Endothelial cell (in vitro differentiated cells): ENCODE data around the gene TRIM65. TPM values are rescaled to one million over a fixed set of nuclear protein-coding genes. Genes with fewer than 3 reads are reported as not detected.
A peak's percentile ranks its signal among the peaks of the same experiment; 100 is the strongest.

ENCODE experiments used
- DNase-seq: peaks from one replicate; pipeline ENCODE4 v3.0.0; 2021; ENCODE audit warnings: low spot score
- H3K27ac Mint-ChIP-seq: one replicate; pipeline ENCODE4 v1.8.0; 2021; ENCODE audit warnings: mixed read lengths, inconsistent platforms; ENCODE audit not compliant: unreplicated experiment
- H3K27me3 Mint-ChIP-seq: one replicate; pipeline ENCODE4 v1.8.0; 2021; ENCODE audit warnings: mild to moderate bottlenecking, moderate library complexity, mixed read lengths, inconsistent platforms; ENCODE audit not compliant: unreplicated experiment
- H3K36me3 Mint-ChIP-seq: one replicate; pipeline ENCODE4 v1.8.0; 2021; ENCODE audit warnings: mild to moderate bottlenecking, low read depth, mixed read lengths, inconsistent platforms; ENCODE audit not compliant: unreplicated experiment
- H3K4me1 Mint-ChIP-seq: one replicate; pipeline ENCODE4 v1.8.0; 2021; ENCODE audit warnings: mild to moderate bottlenecking, mixed read lengths, inconsistent platforms; ENCODE audit not compliant: unreplicated experiment
- H3K4me3 Mint-ChIP-seq: one replicate; pipeline ENCODE4 v1.8.0; 2021; ENCODE audit warnings: mild to moderate bottlenecking, mixed read lengths, inconsistent platforms; ENCODE audit not compliant: unreplicated experiment
- H3K9me3 Mint-ChIP-seq: one replicate; pipeline ENCODE4 v1.8.0; 2021; ENCODE audit warnings: mixed read lengths, inconsistent platforms; ENCODE audit not compliant: unreplicated experiment
- long read RNA-seq: library from polyadenylated mRNA; unstranded; transcript quantifications from one replicate; pipeline ENCODE4 v2.0.0, GENCODE V29; 2020; ENCODE audit not compliant: unreplicated experiment
- total RNA-seq: library from RNA; stranded (reverse); fragmentation: NEBNext Ultra II Directional; extraction: Animal tissue kit (Norgen Biotek cat#: 25700); gene quantifications from one replicate; pipeline ENCODE4 v1.2.1, GENCODE V29; 2021; ENCODE audit not compliant: unreplicated experiment
- TF ChIP-seq, protein P1 (sequence below): fragments of 200-600 bp; sonication (generic); IDR thresholded peaks from one replicate; pipeline ENCODE4 v1.5.0; 2021; ENCODE audit warnings: antibody characterized with exemption; ENCODE audit not compliant: unreplicated experiment

TRIM65 gene, protein sequence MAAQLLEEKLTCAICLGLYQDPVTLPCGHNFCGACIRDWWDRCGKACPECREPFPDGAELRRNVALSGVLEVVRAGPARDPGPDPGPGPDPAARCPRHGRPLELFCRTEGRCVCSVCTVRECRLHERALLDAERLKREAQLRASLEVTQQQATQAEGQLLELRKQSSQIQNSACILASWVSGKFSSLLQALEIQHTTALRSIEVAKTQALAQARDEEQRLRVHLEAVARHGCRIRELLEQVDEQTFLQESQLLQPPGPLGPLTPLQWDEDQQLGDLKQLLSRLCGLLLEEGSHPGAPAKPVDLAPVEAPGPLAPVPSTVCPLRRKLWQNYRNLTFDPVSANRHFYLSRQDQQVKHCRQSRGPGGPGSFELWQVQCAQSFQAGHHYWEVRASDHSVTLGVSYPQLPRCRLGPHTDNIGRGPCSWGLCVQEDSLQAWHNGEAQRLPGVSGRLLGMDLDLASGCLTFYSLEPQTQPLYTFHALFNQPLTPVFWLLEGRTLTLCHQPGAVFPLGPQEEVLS
- total RNA-seq = 14.1 TPM
- long read RNA-seq, partial matches to known transcripts = 0 of 6 reads
- long read RNA-seq, other reads (novel, unspliced or antisense) = 1 of 6 reads

DNA sequence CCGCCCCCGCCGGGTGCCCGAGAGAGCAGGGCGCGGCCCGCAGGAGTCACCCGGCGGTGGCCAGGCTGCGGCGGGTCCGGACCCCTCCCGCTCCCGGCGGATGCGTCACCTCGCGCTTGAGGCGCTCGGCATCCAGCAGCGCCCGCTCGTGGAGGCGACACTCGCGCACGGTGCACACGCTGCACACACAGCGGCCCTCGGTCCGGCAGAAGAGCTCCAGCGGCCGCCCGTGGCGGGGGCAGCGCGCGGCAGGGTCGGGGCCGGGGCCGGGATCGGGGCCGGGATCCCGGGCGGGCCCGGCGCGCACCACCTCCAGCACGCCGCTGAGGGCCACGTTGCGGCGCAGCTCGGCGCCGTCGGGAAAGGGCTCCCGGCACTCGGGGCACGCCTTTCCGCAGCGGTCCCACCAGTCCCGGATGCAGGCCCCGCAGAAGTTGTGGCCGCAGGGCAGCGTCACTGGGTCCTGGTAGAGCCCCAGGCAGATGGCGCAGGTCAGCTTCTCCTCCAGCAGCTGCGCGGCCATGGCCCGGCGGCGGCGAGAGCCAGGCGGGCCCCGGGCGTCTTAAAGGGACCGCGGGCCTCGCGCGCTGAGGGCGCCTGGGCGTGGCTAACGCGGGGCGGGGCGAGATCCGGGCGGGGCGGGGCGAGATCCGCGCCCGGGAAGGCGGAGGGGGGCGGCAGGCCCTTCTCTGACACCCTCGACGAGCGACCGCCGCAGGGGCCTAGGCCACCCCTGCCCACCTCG is at the start of gene TRIM65:
TSS of gene TRIM65 (minus strand) at position 537 of the 745 bp plus-strand sequence. CDS start at position 523, 14 bp downstream.
- H3K27me3 Mint-ChIP-seq = peaks cover 17% of the 10 kb centered on the region
- H3K36me3 Mint-ChIP-seq = peaks cover 12% of the 10 kb centered on the region
- peak within 1 kb of the TSS; percentile 89 for H3K4me3 Mint-ChIP-seq
- DNase-seq = peak; percentile 65
- H3K27ac Mint-ChIP-seq = peak within 1 kb of the TSS; percentile 52
- H3K9me3 Mint-ChIP-seq = no peaks in the 10 kb centered on the region
- TF ChIP-seq, protein P1, sequence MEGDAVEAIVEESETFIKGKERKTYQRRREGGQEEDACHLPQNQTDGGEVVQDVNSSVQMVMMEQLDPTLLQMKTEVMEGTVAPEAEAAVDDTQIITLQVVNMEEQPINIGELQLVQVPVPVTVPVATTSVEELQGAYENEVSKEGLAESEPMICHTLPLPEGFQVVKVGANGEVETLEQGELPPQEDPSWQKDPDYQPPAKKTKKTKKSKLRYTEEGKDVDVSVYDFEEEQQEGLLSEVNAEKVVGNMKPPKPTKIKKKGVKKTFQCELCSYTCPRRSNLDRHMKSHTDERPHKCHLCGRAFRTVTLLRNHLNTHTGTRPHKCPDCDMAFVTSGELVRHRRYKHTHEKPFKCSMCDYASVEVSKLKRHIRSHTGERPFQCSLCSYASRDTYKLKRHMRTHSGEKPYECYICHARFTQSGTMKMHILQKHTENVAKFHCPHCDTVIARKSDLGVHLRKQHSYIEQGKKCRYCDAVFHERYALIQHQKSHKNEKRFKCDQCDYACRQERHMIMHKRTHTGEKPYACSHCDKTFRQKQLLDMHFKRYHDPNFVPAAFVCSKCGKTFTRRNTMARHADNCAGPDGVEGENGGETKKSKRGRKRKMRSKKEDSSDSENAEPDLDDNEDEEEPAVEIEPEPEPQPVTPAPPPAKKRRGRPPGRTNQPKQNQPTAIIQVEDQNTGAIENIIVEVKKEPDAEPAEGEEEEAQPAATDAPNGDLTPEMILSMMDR = no peak
- peaks cover 22% of the 10 kb centered on the region for H3K4me1 Mint-ChIP-seq

DNA sequence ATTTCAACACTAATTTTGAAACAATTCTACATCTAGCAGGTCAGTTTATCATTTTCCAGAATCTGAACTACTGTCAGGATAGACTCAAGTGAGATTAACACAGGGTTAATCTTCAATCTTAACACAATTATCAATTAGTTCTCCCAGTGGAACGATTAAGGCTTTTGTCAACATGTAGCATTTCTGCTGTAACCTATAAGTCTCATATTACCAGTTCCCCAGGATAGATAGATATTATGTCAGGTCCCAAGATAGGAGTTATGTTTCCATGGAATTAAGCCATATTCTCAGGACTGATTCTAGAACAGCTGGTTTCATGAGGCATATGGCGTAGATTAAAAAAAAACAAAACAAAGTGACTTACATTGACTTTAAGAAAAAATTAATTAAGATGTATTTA is 48.5 kb upstream of the TRIM65 start:
- H3K27me3 Mint-ChIP-seq = peaks cover 5% of the 10 kb centered on the region

DNA sequence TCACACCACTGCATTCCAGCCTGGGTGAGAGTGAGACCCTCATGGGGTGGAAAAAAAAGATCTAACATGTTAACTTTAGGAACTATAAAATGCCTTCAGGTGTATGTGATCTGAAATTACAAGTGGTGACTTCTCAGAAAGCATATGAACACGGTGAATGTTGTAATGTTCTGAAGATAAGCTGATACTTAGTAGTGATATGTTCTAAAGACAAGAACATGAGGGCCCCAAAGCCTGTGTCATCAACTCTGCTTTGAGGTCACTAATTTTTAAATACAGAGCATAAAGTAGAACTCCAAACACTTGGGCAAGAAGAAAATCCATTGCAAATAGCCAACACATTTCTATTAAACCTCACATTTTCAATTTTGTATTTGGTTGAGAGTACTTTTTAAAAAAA is 46.7 kb upstream of the TRIM65 start:
- TF ChIP-seq, protein P1 = no peak
- Mint-ChIP-seq H3K36me3 (peaks cover 14% of the 10 kb centered on the region), H3K4me3 (no peak overlapping the region), H3K4me1 (peaks cover 6% of the 10 kb centered on the region), H3K9me3 (no peaks in the 10 kb centered on the region), H3K27ac (no peak overlapping the region), H3K27me3 (peaks cover 5% of the 10 kb centered on the region)
- no peak for DNase-seq

More for the DNA sequence above, 48.5 kb upstream of the TRIM65 start:
- DNase-seq = no peak
- no peaks in the 10 kb centered on the region for H3K9me3 Mint-ChIP-seq
- no peak overlapping the region for H3K4me3 Mint-ChIP-seq
- TF ChIP-seq, protein P1 = no peak
- H3K27ac Mint-ChIP-seq = no peak overlapping the region
- H3K4me1 Mint-ChIP-seq = peaks cover 6% of the 10 kb centered on the region
- peaks cover 19% of the 10 kb centered on the region for H3K36me3 Mint-ChIP-seq

DNA sequence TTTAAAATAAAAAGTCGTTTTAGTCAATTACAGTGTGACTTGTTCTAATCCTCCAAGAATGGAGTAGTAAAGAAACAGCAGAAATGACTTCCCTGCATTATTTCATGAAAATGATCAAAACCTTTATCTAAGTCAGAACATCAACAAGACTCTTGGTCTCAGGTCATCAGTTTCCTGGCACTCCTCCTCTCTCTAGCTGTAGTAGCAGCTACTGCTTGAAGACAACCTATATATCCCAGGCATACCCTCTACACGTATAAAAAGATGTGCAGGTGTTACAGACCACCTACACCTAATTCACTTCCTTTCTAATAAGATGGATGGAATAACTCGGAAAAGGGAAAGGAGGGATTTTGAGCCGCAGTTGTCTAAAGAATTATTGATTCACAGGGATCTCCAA is 45.7 kb upstream of the TRIM65 start:
- Mint-ChIP-seq H3K27ac (no peak overlapping the region), H3K4me3 (no peak overlapping the region)

More for the DNA sequence above, 45.7 kb upstream of the TRIM65 start:
- no peak for DNase-seq
- Mint-ChIP-seq H3K4me1 (peaks cover 6% of the 10 kb centered on the region), H3K36me3 (peaks cover 13% of the 10 kb centered on the region), H3K9me3 (no peaks in the 10 kb centered on the region), H3K27me3 (peaks cover 9% of the 10 kb centered on the region)
- TF ChIP-seq, protein P1 = no peak
